ENCODE measurements around the gene NAPA. TPM values are rescaled to one million over a fixed set of nuclear protein-coding genes. Genes with fewer than 3 reads are reported as not detected.

NAPA gene
- total RNA-seq, 4 donors from 2014 or later, result 127 to 272 (median 212) TPM

DNA sequence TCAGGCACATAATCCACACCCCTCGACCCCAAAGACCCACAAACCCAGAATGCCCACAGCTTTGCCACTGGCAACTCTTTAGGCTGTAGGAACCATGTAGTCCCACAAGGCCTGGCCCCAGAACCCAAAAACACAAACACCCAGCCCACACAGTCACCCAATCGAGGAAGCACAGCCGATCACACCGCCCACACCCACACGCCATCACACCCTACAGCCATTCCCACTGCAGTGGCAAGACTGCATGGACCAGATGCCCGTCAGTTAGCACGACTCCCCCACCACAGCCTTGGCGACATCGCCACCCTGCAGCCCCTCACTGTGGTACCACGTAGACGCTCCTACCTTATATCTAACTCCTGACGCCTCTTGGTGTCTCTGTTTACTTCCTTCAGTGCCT lies 71.5 kb downstream of the NAPA start:
- Histone ChIP-seq H3K4me1 (no peaks in the 10 kb centered on the region), H3K9me3 (no peaks in the 10 kb centered on the region), H3K4me3 (no peak overlapping the region), H3K27ac (no peak overlapping the region), H3K27me3 (peaks cover 60 to 65% (median 63%) of the 10 kb centered on the region in 3 donors), H3K36me3 (no peaks in the 10 kb centered on the region)
- TF ChIP-seq POLR2A (IDR thresholded peaks at IDR 0.05), result no peak
- TF ChIP-seq, protein P1, sequence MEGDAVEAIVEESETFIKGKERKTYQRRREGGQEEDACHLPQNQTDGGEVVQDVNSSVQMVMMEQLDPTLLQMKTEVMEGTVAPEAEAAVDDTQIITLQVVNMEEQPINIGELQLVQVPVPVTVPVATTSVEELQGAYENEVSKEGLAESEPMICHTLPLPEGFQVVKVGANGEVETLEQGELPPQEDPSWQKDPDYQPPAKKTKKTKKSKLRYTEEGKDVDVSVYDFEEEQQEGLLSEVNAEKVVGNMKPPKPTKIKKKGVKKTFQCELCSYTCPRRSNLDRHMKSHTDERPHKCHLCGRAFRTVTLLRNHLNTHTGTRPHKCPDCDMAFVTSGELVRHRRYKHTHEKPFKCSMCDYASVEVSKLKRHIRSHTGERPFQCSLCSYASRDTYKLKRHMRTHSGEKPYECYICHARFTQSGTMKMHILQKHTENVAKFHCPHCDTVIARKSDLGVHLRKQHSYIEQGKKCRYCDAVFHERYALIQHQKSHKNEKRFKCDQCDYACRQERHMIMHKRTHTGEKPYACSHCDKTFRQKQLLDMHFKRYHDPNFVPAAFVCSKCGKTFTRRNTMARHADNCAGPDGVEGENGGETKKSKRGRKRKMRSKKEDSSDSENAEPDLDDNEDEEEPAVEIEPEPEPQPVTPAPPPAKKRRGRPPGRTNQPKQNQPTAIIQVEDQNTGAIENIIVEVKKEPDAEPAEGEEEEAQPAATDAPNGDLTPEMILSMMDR (IDR thresholded peaks at IDR 0.05 in 4 of 5, conservative IDR thresholded peaks at IDR 0.05 in 1 of 5), result no peak
- DNase-seq, result no peak
- in situ Hi-C loops (cut with MboI; ENCODE audit: low sequenced_read_pairs in 4 of 4), result loop anchor here in 1 of 4 donors (5.0 kb wide), 1 partner anchor 264 kb away; no protein-coding TSS in a partner anchor
- intact Hi-C loops (cut with DNase I; ENCODE audit: low total_unique reads), result no loop called here
- no peak for ATAC-seq

DNA sequence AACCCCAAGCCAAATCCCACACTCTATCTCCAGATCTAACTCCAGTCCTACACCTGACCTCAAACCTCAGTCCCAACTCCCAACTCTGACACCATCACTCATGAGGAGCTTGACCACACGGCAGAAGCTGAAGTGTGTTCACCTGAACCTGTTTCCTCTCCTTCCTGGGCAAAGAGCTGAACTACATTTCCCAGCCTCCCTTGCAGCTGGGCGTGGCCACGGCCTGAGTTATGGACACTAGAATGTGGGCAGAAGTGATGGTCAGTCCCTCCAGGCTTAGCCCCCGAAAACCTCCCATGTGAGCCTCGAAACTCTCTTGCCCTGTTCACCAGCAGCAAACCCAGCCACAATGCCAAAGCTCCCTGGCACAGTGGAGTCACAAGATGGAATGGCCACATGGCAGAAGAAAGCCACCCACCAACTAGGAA lies 76.1 kb downstream of the NAPA start:
- peaks cover 24 to 34% (median 25%) of the 10 kb centered on the region in 3 donors for H3K27me3 ChIP-seq
- intact Hi-C loops (cut with DNase I; ENCODE audit: low total_unique reads), result no loop called here
- ATAC-seq (no peak), DNase-seq (no peak)
- in situ Hi-C loops (cut with MboI; ENCODE audit: low sequenced_read_pairs in 4 of 4), result loop anchor here in 3 of 4 donors (5.0 kb wide), 3 partner anchors 78 to 268 kb away; partner anchors contain the start of gene NAPA (in 2 of the 3)
- H3K4me1 ChIP-seq, result no peaks in the 10 kb centered on the region
- TF ChIP-seq POLR2A (IDR thresholded peaks at IDR 0.05), result no peak
- TF ChIP-seq, protein P1 (IDR thresholded peaks at IDR 0.05 in 4 of 5, conservative IDR thresholded peaks at IDR 0.05 in 1 of 5), result no peak
- H3K36me3 ChIP-seq, result no peaks in the 10 kb centered on the region
- H3K9me3 ChIP-seq, result no peaks in the 10 kb centered on the region
- no peak overlapping the region for H3K4me3 ChIP-seq
- no peak overlapping the region for H3K27ac ChIP-seq

Other genes with a start within 250 kb of the NAPA start
- 1 to 10 TPM; 3.9 to 8.5 (median 7.2) TPM for gene INAFM1, start 240.2 kb downstream of the NAPA start, total RNA-seq
- gene C5AR1, start 205.2 kb downstream of the NAPA start, total RNA-seq, result 1 to 10 TPM in 3 of 4 donors, under 1 TPM in 1; 0.27 to 3.7 (median 2.1) TPM
- gene C5AR2, start 182.9 kb downstream of the NAPA start, total RNA-seq, result under 1 TPM; 0.15 to 0.97 (median 0.32) TPM
- gene DHX34, start 165.7 kb downstream of the NAPA start, total RNA-seq, result 10 to 100 TPM; 14.3 to 19.3 (median 14.7) TPM
- 1 to 10 TPM in 3 of 4 donors, under 1 TPM in 1; 0.24 to 5.4 (median 2.2) TPM for gene MEIS3, start 95.5 kb downstream of the NAPA start, total RNA-seq
- gene SLC8A2, start 43.2 kb downstream of the NAPA start, total RNA-seq, result not detected
- 1 to 10 TPM in 3 of 4 donors, under 1 TPM in 1; 0.91 to 6.4 (median 3.9) TPM for gene KPTN, start 30.8 kb downstream of the NAPA start, total RNA-seq
- gene ZNF541, start 58.1 kb upstream of the NAPA start, total RNA-seq, result not detected
- 10 to 100 TPM in 3 of 4 donors, 1 to 10 TPM in 1; 8.4 to 35.2 (median 28.7) TPM for gene BICRA, start 94.1 kb upstream of the NAPA start, total RNA-seq
- 10 to 100 TPM; 10.9 to 46.6 (median 33.8) TPM for gene EHD2, start 198.4 kb upstream of the NAPA start, total RNA-seq
- 100 to 1,000 TPM; 141 to 262 (median 150) TPM for gene NOP53, start 230.5 kb upstream of the NAPA start, total RNA-seq